Measurements from ENCODE around the gene PARP15.
"Not testable (repeated sequence)": the region's sequence is repeated elsewhere in the genome, so short reads cannot be mapped to it uniquely, and the experiment has no call there.

Gene PARP15

DNA sequence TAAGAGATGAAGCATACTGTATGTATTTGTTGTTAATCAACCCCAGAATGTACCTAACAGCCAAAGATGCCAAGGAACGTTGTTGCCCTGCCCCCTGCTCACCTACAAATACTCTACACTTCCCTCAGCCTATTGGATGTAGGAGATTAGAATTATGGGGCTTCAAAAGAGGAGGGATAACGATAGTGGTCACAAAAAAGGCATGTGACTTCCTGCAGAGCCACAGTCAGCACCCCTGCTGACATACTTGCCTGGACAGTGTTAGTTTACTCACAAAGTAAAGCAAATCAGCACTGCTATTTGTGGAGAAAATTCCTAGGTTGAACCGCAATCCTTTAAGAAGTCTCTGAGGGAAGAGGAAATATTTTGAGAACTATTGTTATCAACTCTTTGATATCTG lies 37.9 kb downstream of the PARP15 start:
- FAIRE-seq (no peak), DNase-seq (ENCODE audit: low spot score) (no peak)

DNA sequence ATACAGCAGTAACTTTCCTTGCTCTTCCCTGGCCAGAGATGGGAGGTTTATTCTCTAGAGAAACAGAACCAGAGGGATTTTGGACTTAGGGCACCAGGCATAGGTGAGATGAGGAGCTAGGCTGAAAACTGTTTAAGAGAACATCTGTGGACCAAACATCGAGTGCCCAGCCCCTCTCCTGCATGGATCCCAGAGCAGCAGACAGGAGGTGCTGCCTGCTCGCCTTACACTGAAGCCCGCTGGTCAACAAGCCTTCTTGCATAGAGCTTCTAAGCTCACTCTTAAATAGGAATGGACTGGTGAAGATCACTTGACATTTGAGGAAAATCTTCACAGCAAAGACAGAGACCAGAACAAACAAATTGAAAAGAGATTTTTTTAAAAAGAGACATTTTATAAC lies 41.2 kb downstream of the PARP15 start:
- FAIRE-seq (no peak), DNase-seq (ENCODE audit: low spot score) (no peak)

DNA sequence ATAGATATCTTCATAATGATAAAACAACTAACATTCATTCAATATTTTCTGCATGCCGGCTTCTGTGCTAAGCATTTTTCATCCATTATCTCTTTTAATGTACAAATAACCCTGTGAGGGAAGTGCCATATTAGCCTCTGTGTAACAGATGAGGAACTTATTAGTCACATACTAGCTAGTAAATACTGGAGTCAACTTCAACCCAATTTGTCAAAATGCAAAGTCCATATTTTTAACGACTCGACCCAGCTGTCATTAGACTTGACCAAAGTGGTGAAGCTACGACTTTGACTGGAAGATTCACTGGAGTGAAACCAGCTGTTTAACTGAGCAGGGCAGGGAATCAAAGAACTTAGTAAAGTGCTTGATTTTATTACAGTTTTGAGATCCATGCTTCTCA lies 41.6 kb downstream of the PARP15 start:
- FAIRE-seq (no peak), DNase-seq (ENCODE audit: low spot score) (no peak)

DNA sequence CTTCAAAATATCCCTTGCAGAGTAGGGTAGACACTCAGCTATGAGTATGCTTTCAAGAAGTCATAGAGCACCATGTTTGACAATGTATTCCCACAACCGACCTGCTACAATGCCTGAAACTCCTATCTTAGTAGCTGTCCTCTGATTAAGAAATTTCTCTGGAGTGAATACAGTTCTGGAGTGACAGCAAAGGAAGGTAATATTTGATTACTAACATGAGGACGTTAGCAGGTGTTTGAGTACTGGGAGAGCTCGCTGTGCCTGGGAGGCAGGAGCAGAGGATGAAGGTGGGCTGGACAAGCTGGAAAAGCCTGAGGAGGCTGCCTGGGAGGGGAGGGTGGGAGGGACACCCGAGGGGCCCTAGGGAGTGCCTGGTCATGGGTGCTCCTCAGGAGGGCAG lies 42.9 kb downstream of the PARP15 start:
- FAIRE-seq (no peak), DNase-seq (ENCODE audit: low spot score) (no peak)

DNA sequence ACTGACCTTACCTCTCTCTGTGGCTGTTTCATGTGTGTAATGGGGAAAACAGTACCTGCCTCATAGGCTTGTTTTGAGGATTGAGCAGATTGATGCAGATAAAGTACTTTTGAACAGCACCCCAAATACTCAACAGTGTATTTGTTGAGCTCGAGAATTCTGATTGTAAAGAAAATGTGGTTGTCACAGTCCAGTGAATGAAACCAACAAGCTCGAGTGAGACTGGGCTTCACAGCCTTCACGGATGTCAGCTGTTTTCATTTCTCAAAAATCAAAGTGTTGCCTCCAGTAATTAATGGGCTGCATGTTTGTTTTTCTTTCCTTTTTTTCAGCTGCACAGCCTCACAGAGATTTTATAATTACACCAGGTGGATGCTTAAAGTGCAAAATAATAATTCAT lies 43.7 kb downstream of the PARP15 start:
- FAIRE-seq (no peak), DNase-seq (ENCODE audit: low spot score) (no peak)

DNA sequence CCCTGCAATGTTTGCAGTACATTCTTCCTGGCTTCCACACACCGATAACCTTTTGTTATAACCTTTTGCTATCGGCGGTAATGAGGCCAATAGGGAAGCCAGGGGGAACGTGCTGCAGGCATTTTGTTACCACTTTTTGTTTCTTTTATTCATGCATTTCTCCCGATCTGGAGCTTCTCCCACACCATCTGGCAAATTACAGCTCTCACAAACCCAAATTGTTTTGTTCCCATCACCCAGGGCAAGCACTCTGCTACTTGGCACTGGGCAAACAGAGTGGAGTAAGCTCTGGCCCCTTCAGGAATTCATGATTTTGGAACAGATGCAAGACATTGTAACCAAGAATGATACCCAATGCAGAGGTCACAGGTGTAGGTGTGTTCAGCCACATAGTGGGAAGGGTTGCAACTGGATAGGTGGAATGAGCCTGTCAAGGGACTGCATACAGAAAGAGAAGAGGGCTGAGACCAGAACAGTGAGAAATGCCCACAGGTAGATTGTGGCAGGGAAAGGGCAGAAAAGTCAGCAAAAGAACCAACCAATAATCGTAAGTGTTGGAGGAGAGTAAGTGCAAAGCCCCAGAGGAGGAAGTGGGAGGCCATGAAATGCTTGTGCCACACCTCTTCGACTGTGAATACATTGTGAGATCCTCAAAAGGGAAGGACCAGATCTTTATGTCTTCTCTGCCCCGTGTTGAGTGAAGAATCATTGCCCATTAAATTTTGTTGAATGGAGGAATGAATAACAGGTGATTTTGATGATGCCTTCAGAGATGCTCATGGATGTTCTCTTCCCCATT lies 45.8 kb downstream of the PARP15 start:
- FAIRE-seq (no peak), DNase-seq (ENCODE audit: low spot score) (no peak)

DNA sequence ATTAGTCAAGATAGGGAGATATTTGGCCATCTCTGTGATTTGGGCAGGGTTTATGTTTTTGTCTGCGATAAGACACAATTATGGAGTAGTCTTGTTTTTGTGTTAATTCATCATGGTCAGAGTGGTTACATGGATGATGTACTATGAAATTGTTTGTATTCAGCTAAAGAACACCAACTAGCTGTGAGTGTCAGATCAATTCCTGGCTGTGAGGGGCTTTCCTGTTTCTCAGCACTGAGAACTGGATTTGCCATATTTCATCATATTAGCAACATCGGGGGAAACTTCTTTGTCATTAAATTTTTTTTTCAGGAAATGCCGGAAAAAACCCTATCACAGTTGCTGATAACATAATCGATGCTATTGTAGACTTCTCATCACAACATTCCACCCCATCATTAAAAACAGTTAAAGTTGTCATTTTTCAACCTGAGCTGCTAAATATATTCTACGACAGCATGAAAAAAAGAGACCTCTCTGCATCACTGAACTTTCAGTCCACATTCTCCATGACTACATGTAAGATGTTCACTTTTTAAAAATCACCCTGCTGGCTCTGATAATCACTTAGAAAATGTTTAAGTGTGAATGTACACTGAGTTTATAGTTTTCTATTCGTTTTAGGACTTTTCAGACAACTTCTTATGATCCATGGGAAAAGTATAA lies 49.2 kb downstream of the PARP15 start:
- DNase-seq (ENCODE audit: low spot score) (no peak), FAIRE-seq (no peak)

DNA sequence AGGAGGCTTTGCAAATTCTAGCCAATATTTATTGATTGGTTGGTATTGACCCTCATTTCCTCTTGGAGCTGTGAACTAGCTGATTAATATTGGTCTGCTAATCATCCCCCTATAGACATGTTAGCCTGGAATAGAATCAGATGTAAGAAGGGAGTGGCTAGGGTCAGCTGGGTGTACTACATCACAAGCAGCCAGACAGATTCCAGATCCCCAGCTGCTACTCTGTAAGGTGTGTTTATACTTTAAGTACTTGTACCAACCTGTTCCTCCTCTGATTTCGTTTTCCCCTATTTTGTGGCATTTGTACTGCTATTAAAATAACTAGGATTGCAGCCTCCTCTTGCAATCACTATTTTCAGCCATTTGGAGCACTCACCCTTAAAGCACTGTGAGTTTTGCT lies 49.9 kb downstream of the PARP15 start:
- no peak for DNase-seq (ENCODE audit: low spot score)
- FAIRE-seq: no peak

DNA sequence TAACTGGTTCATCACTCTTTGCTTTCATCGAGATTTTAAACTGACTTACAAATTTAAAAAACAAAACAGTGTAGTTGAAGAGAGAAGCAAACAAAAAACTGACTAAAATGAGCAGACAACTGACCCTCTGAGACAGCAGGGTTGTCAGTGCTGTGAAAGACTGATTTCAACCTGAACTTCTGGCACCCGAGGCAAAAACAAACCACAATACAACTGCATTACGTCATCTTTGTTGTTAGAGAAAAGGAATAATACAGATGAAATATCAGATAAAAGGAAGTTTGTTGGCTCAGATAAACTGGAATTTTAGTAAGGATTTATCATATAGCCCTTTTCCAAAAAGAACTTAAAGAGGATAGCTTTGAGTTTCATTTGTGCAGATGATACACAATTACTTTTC lies 51.1 kb downstream of the PARP15 start:
- DNase-seq (ENCODE audit: low spot score) (no peak), FAIRE-seq (no peak)

DNA sequence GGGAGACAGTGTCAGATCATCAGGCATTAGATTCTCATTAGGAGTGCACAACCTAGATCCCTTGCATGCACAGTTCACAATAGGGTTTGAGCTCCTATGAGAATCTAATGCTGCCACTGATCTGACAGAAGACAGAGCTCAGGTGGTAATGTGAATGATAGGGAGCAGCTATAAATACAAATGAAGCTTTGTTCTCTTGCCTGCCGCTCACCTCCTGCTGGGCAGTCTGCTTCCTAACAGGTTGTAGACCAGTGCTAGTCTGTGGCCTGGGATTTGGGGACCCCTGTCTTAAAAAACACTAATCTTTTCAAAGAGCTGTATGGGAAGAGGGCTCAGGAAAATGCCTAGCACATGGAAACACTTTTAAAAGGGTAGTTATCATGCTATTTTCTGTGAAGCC lies 52.3 kb downstream of the PARP15 start:
- DNase-seq (ENCODE audit: low spot score): no peak
- FAIRE-seq: no peak

DNA sequence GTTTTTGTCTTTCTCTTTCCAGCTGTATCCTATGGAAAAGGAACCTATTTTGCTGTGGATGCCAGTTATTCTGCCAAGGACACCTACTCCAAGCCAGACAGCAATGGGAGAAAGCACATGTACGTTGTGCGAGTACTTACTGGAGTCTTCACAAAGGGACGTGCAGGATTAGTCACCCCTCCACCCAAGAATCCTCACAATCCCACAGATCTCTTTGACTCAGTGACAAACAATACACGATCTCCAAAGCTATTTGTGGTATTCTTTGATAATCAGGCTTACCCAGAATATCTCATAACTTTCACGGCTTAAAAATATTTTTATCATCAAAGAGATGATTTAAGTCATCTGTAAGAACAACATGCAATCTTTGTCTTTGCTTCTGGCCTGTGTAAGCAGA lies 58.3 kb downstream of the PARP15 start:
- no peak for FAIRE-seq
- no peak for DNase-seq (ENCODE audit: low spot score)

DNA sequence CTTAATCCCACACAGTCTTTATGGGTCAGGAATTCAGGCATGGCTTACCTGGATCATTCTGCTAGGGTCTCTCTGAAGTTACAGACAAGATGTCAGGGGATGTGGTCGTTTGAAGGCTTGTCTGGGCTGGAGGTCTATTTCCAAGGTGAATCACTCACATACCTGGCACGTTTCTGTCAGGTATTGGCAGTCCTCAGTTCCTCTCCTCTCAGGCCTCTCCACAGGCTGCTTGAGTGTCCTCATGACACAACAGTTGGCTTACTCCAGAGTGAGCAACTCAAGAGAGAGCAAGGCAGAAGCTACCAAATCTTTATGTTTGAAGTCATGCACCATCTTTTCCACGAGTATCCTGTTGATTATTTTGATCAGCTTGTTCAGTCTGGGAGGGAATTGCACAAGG lies 59.2 kb downstream of the PARP15 start:
- DNase-seq (ENCODE audit: low spot score) (no peak), FAIRE-seq (no peak)

DNA sequence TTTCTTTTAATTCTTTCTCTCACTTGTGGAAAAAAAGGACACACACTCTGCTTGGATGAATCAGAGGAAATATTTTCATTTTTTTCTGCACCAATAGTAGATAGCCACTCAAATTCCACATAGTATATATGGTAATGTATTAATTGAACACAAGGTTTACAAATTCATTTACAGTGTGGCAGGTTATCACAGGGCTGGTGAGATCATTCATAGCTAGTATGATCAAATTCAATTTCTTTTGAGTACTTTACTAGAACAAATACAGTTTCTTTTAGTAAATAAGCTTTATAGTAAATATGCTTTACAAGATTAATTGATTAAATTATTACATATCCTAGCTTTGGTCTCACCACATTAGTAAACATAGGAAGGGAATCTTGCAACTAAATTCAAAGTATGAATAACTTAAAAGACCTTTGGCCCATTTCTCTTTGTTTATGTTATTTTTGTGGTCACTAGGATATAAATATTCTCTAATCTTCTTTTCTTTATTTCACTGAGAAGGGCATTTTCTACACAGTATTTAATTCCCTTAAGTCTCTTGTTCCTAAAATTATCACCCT lies 63.1 kb downstream of the PARP15 start:
- DNase-seq (ENCODE audit: low spot score): no peak
- FAIRE-seq: no peak

DNA sequence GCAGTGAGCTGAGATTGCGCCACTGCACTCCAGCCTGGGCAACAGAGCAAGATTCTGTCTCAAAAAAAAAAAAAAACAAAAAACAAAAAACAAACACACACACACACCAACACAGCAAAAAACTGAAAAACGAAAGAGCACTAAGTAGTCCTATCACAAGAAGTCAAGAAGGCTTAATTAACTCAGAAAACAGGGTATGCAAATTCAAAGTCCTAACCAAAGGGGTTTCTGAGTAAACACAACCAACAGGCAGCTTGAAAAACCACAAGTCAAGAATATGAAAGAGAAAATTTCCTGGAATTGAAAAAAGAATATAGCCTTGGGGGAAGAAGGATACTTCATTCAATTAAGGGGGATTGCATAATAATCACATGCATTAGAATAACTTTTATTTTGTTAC lies 65.5 kb downstream of the PARP15 start:
- FAIRE-seq (no peak), DNase-seq (ENCODE audit: low spot score) (no peak)

DNA sequence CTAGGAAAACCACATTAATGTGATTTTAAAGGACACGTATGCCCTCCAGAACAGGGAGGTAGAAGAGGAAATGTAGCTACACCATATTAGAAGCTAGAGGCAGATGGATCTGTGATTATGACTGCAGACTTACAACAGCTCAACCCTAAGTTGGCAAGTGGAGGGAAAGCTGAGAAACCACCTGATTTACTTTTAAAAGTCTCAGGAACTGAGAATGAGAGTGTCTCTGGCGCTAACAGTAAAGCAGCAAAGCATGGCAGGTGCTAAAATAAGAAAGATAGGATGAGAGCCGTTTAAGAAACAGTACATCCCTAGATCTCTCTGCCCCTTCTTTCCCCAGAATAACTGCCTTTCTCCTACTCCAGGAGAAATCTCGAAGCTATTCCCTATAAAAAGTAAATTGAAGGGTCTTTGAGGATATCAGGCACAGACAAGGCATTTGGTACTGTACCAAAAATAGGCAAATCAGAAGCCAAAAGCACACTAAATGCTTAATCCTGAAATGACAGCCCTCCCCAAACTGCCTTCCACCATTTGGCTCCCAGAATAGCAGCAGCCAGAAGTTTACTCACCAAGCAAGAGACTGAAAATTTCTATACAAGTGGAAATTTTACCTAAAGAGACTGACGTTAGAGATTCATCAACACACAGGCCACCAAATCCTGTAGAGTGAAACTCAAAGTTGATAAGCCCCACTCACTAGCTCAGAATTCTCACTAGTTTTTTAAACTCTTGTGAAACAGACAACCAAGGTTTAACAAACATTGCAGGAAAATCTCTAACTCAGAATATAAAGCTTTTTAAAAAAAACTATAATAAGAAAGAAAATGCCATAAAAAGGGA lies 68.9 kb downstream of the PARP15 start:
- FAIRE-seq: no peak
- no peak for DNase-seq (ENCODE audit: low spot score)

DNA sequence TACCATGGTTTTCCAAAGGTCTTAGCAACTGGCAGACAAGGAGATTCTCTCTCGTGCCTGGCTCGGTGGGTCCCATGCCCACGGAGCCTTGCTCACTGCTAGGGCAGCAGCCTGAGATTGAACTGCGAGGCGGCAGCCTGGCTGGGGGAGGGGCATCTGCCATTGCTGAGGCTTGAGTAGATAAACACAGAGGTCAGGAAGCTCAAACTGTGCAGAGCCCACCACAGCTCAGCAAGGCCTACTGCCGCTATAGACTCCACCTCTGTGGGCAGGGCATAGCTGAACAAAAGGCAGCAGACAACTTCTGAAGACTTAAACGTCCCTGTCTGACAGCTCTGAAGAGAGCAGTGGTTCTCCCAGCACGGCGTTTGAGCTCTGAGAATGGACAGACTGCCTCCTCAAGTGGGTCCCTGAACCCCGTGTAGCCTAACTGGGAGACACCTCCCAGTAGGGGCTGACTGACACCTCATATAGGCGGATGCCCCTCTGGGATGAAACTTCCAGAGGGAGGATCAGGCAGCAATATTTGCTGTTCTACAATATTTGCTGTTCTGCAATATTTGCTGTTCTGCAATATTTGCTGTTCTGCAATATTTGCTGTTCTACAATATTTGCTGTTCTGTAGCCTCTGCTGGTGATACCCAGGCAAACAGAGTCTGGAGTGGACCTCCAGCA lies 73.9 kb downstream of the PARP15 start:
- not testable (repeated sequence) for FAIRE-seq

DNA sequence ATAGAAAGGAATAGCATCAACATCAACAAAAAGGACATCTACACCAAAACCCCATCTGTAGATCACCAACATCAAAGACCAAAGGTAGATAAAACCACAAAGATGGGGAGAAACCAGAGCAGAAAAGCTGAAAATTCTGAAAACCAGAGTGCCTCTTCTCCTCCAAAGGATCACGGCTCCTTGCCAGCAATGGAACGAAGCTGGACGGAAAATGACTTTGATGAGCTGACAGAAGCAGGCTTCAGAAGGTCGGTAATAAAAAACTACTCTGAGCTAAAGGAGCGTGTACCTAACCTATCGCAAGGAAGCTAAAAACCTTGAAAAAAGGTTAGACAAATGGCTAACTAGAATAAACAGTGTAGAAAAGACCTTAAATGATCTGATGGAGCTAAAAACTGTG lies 74.5 kb downstream of the PARP15 start:
- not testable (repeated sequence) for FAIRE-seq; DNase-seq (ENCODE audit: low spot score)

More for the DNA sequence above, 73.9 kb downstream of the PARP15 start:
- not testable (repeated sequence) for DNase-seq (ENCODE audit: low spot score)

DNA sequence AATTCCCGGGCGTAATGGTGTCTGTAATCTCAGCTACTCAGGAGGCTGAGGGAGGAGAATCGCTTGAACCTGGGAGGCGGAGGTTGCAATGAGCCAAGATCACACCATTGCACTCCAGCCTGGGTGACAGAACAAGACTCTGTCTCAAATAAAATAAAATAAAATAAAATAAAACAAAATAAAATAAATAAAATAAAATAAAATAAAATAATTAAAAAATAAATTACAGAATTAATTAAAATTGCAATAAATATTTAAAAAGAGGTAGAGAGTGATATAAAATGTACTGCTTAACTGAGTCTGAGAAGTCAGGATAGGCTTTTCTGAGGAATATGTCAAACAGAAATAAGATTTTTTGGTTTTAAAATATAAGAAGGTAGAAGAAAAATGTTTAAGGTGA lies 80.9 kb downstream of the PARP15 start:
- FAIRE-seq; DNase-seq (ENCODE audit: low spot score): not testable (repeated sequence)

DNA sequence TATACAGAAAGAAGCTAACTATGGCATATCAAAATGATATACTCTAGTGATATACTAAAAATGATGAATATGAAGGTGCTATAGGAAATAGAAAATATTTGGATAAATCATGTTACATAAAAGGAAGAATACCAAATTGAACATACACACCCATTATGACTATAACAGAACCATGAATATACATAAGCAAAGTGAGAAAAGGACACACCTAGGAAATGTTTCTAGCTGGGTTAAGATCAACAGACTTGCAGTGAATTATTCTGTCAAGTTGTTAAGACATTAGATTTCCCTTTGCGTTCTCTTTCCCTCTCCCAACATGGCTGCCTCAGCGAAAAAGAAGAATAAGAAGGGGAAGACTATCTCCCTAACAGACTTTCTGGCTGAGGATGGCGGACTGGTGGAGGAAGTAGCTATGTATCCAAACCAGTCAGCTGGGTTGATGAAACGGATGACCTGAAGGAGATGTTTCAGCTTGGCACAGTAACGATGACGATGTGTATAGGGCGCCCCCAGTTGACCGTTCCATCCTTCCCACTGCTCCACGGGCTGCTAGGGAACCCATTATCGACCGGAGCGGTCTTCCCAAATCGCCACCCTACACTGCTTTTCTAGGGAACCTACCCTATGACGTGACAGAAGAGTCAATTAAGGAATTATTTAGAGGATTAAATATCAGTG lies 83.0 kb downstream of the PARP15 start:
- FAIRE-seq (no peak), DNase-seq (ENCODE audit: low spot score) (no peak)

DNA sequence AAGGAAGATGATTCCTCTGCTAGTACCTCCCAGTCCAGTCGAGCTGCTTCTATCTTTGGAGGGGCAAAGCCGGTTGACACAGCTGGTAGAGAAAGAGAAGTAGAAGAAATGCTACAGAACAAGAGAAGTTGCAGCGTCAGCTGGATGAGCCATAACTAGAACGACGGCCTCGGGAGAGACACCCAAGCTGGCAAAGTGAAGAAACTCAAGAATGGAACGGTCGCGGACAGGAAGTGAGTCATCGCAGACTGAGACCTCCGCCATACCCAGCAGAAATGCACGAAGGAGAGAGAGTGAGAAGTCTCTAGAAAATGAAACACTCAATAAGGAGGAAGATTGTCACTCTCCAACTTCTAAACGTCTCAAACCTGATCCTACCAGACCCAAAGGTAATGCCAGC lies 84.2 kb downstream of the PARP15 start:
- no peak for DNase-seq (ENCODE audit: low spot score)
- FAIRE-seq: no peak

DNA sequence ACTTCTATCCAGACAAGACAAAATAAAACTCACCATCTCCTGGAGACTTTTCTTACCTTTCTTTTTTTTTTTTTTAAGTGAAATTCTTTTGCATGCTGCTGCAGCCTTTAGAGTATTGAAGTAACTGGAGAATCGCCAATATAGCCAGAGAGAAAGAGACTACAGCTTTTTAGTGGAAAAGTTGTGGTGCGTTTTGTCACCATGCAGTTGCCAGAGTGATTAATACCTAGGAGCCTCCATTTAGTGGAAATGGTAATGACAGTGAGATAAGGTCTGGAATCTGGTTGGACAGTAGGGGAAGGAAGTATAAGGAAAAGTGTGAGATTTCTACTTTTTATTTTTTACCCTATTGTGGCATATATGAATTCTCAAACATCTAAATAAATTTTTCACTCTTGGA lies 85.1 kb downstream of the PARP15 start:
- no peak for FAIRE-seq
- no peak for DNase-seq (ENCODE audit: low spot score)
